ENCODE measurements around the gene GIMAP6. TPM values are rescaled to one million over a fixed set of nuclear protein-coding genes. Genes with fewer than 3 reads are reported as not detected.

Gene GIMAP6
- total RNA-seq: 0.15 TPM in 1 of 2 replicates, not detected in the other

DNA sequence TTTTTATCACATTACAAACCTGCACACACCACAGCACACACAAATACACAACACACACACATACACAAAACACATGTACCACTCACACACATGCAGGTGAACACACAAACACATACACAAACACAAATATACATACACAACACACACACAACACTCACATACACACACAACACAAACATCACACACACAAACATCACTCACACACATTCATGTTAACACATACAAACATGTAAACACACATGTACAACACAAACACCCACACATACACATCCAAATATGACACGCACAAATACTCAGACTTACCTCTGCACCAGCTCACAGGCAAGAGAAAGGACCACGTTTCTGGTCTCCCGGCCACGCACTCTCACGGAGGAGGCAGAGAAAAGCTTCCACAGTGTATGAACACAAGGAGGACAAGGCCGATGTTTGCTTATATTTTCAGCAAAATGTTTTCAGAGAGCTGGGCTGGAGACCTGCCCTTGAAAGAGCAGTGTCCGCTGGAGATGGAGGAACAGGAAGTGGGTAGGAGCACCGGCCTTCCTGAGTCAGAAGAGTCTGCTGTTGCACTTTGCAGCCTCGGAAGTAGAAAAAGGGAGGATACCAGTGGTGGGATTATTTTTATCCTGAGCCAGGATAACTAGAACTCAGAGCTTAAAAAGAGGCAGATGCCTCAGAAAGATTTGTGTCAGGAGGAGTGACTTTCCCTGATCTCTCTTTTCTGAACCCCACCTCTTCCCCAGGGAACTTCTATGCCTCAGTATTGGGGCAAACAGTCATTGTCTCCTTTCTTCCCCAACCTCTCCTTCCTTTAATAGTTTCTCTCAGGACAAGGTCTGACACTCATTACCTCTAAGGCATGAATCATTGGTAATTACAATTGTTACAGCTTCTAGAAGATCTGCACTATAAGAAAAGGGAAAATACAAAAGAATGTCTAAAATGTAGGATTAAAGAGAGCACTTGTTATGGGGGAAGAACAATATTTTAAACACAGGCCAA, at the start of gene GIMAP6:
Gene GIMAP6 (minus strand): TSS at position 520 of the 999 bp plus-strand sequence. CDS start 2,243 bp downstream, outside the sequence.

Other genes starting within 250 kb of the GIMAP6 start
- gene GIMAP8, start 181.8 kb downstream of the GIMAP6 start, total RNA-seq: 0.15 TPM in 1 of 2 replicates, not detected in the other
- 0.15 TPM in 1 of 2 replicates, not detected in the other for gene GIMAP7, start 117.5 kb downstream of the GIMAP6 start, total RNA-seq
- gene GIMAP4, start 65.0 kb downstream of the GIMAP6 start, total RNA-seq: 2.0 TPM in 1 of 2 replicates, not detected in the other
- gene GIMAP2, start 53.3 kb upstream of the GIMAP6 start, total RNA-seq: 0.58 and 0.83 TPM in 2 replicates
- not detected in 2 replicates for gene GIMAP1, start 84.2 kb upstream of the GIMAP6 start, total RNA-seq
- not detected in 2 replicates for gene GIMAP5, start 105.0 kb upstream of the GIMAP6 start, total RNA-seq
- gene TMEM176B, start 168.0 kb upstream of the GIMAP6 start, total RNA-seq: 0.66 TPM in 1 of 2 replicates, not detected in the other
- 0.33 TPM in 1 of 2 replicates, not detected in the other for gene TMEM176A, start 168.4 kb upstream of the GIMAP6 start, total RNA-seq
- gene AOC1, start 220.1 kb upstream of the GIMAP6 start, total RNA-seq: not detected in 2 replicates

Data from smooth muscle cell of trachea (primary cell).